K562 (cell line): ENCODE data around the gene GSTA3. TPM values are rescaled to one million over a fixed set of nuclear protein-coding genes. Genes with fewer than 3 reads are reported as not detected.

ENCODE experiments used
- GTF3C2 ChIP-seq: IDR thresholded peaks from 3 replicates; pipeline ENCODE4 v1.6.1; 2011; ENCODE audit warnings: borderline replicate concordance, mild to moderate bottlenecking, moderate library complexity; ENCODE audit not compliant: insufficient read length; ENCODE audit errors: extremely low read depth
- NFE2 ChIP-seq: IDR thresholded peaks from 2 replicates; pipeline ENCODE4 v1.6.1; 2014; ENCODE audit warnings: antibody characterized with exemption, low read depth
- NR2C2 ChIP-seq, 2 experiments: fragments of 200-800 bp in 1 of 2; sonication (Bioruptor generic) in 1 of 2; sonication (generic) in 1 of 2; formaldehyde crosslinking in 1 of 2; IDR thresholded peaks; 2 replicates each; pipeline versions ENCODE4 v1.6.1 to v1.8.0; 2016 to 2022; ENCODE audit warnings: mild to moderate bottlenecking in 1 of 2, missing compliant biosample characterization in 1 of 2, missing genetic modification characterization in 1 of 2, missing genetic modification reagents in 1 of 2
- PPARD ChIP-seq: fragments of 250-450 bp; sonication (Bioruptor Pico); IDR thresholded peaks from 2 replicates; pipeline ENCODE4 v1.8.0; 2022; ENCODE audit warnings: inconsistent platforms, mild to moderate bottlenecking, moderate library complexity
- SMC3 ChIP-seq: conservative IDR thresholded peaks from 2 replicates; pipeline ENCODE4 v1.6.1; 2011; ENCODE audit warnings: low read depth, low read length, improper control_type of control experiment; ENCODE audit not compliant: insufficient read depth
- ZBTB26 ChIP-seq: fragments of 450-650 bp; formaldehyde crosslinking; IDR thresholded peaks from 2 replicates; pipeline ENCODE4 v1.4.0; 2022; ENCODE audit warnings: missing genetic modification characterization
- ZFP91 ChIP-seq: sonication (generic); formaldehyde crosslinking; IDR thresholded peaks from 2 replicates; pipeline ENCODE4 v1.8.0; 2022; ENCODE audit warnings: mild to moderate bottlenecking, missing genetic modification reagents
- polyA plus RNA-seq, 8 experiments: library from polyadenylated mRNA; depleted of rRNA in 4 of 8; stranded (reverse) in 5 of 8; unstranded in 3 of 8; fragments of >200 nt; fragmentation: Nextera tagmentation in 2 of 8; fragmentation: Illumina TruSeq in 1 of 8; extraction: Ambion mirVana in 2 of 8; extraction: Trizol in 1 of 8; gene quantifications; 2 replicates each; pipeline versions ENCODE4 v1.2.1 to v1.2.3, GENCODE V29; 2011 to 2014; ENCODE audit warnings: inconsistent platforms in 1 of 8, missing spikeins in 1 of 8
- total RNA-seq, 7 experiments: library from RNA; depleted of rRNA in 6 of 7; stranded (reverse); fragments of >200 nt in 6 of 7; fragmentation: Illumina TruSeq in 2 of 7; extraction: Trizol in 2 of 7; gene quantifications; 2 replicates each; pipeline versions ENCODE4 v1.2.1 to v1.2.3, GENCODE V29; 2011 to 2021; ENCODE audit warnings: low replicate concordance in 1 of 7

Gene GSTA3
- total and polyA plus RNA-seq, 9 of the 15 experiments (the other 6 are each of a cell fraction or from before 2014, with no cell fraction given), result not detected

- TF ChIP-seq PPARD (CRISPR knock-in tag) (no peak), NFE2 (no peak), SMC3 (no peak), ZBTB26 (CRISPR knock-in tag) (no peak), ZFP91 (CRISPR knock-in tag) (no peak), NR2C2 (CRISPR knock-in tag; IDR thresholded peaks at IDR 0.05) (no peak), NR2C2 (tag; IDR thresholded peaks at IDR 0.05) (no peak), GTF3C2 (no peak)
Observed at GRCh38 chr6:52927451-52927850, 18.0 kb upstream of the GSTA3 start (continued).
